ENCODE results near the gene PRTFDC1. TPM values are rescaled to one million over a fixed set of nuclear protein-coding genes. Genes with fewer than 3 reads are reported as not detected.

The PRTFDC1 gene
- total and polyA plus RNA-seq, 2 donors: 6.1 to 9.1 TPM

DNA sequence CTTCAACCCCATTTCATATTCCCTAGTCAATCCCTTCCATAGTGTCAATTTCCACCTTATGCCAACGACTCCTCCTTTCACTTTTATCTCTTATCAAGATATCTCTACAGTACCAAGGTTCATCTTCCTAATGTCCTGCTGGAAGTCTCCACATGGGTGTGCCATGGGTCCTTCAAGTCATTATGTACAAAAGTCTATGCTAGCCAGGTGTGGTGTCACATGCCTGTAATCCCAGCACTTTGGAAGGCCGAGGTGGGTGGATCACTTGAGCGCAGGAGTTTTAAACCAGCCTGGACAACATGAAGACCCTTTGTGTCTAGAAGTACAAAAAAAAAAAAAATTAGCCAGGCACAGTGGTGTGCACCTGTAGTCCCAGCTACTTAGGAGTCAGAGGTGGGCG, 47.6 kb downstream of the PRTFDC1 start:
- H3K4me1 ChIP-seq (ENCODE audit: control insufficient read depth in 2 of 2, insufficient read depth in 2 of 2, low read length in 2 of 2): no peaks in the 10 kb centered on the region
- H3K36me3 ChIP-seq (ENCODE audit: control insufficient read depth in 2 of 2, insufficient read depth in 2 of 2, low read length in 1 of 2): no peaks in the 10 kb centered on the region
- no peaks in the 10 kb centered on the region for H3K27me3 ChIP-seq (ENCODE audit: control insufficient read depth in 2 of 2, insufficient read depth in 1 of 2, low read length in 1 of 2)
- 97% methylated on average over 4 of the region's 4 CpGs for WGBS
- no peaks in the 10 kb centered on the region for H3K9me3 ChIP-seq (ENCODE audit: control insufficient read depth in 2 of 2, insufficient read depth in 1 of 2, low read length in 1 of 2)
- no peak overlapping the region for H3K4me3 ChIP-seq (ENCODE audit: low read length in 2 of 2)
- DNase-seq (ENCODE audit: low read depth in 6 of 9, low spot score in 9 of 9): no peak
- H3K27ac ChIP-seq (ENCODE audit: low read depth in 1 of 2, low read length in 1 of 2): no peak overlapping the region

DNA sequence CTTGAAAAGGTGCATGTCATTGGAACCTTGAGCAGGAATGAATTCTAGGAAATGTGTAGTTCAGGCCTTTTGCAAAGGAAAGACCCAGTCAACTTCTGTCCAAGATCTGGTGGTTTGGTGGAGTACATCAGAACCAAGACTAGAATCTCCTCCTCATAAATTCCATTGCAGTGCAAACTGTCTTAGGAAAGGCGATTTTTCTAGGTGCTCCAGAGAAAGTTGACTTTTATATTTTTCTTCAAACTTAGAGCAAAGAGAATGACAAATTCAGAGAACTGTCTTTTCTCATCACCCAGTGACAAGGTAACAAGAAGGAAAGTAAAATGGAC, 50.0 kb downstream of the PRTFDC1 start:
- DNase-seq (ENCODE audit: low read depth in 6 of 9, low spot score in 9 of 9): no peak
- H3K4me1 ChIP-seq (ENCODE audit: control insufficient read depth in 2 of 2, insufficient read depth in 2 of 2, low read length in 2 of 2): no peaks in the 10 kb centered on the region
- no peaks in the 10 kb centered on the region for H3K9me3 ChIP-seq (ENCODE audit: control insufficient read depth in 2 of 2, insufficient read depth in 1 of 2, low read length in 1 of 2)
- H3K27ac ChIP-seq (ENCODE audit: low read depth in 1 of 2, low read length in 1 of 2): no peak overlapping the region
- H3K36me3 ChIP-seq (ENCODE audit: control insufficient read depth in 2 of 2, insufficient read depth in 2 of 2, low read length in 1 of 2): no peaks in the 10 kb centered on the region
- H3K27me3 ChIP-seq (ENCODE audit: control insufficient read depth in 2 of 2, insufficient read depth in 1 of 2, low read length in 1 of 2): no peaks in the 10 kb centered on the region
- 97% methylated on average over 1 of the region's 1 CpG for WGBS
- no peak overlapping the region for H3K4me3 ChIP-seq (ENCODE audit: low read length in 2 of 2)

DNA sequence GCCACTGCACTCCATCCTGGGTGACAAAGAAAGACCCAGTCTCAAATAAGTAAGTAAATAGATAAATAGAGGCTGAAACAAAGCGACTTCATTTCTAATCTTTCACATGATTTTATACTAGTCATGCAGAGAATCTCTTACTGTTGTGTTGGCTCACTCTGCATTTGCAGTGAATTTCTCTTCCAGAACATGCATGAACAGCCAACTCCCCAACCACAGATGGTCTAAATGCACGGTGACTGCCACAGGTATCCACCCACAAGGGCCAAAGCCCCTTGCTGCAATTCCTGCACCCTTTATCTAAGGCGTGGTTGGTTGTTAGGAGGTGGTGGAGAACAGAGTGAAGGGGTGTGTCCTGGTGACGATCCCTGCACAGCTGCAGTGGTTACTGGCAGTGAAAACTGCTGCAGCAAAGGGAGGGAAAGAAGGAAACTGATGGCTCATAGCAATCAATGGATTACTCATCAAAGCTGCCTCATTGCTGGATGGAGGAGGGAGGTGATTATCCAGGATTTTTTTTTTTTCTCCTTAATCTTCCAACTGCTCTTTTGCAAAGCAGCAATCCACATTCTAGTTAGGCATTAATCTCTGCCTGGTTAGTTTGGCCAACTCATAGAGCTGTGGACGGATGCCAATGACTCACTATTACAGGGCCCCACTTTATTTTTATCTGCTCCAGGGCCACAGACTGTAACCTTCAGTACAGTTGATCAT, 50.6 kb downstream of the PRTFDC1 start:
- no peak overlapping the region for H3K27ac ChIP-seq (ENCODE audit: low read depth in 1 of 2, low read length in 1 of 2)

DNA sequence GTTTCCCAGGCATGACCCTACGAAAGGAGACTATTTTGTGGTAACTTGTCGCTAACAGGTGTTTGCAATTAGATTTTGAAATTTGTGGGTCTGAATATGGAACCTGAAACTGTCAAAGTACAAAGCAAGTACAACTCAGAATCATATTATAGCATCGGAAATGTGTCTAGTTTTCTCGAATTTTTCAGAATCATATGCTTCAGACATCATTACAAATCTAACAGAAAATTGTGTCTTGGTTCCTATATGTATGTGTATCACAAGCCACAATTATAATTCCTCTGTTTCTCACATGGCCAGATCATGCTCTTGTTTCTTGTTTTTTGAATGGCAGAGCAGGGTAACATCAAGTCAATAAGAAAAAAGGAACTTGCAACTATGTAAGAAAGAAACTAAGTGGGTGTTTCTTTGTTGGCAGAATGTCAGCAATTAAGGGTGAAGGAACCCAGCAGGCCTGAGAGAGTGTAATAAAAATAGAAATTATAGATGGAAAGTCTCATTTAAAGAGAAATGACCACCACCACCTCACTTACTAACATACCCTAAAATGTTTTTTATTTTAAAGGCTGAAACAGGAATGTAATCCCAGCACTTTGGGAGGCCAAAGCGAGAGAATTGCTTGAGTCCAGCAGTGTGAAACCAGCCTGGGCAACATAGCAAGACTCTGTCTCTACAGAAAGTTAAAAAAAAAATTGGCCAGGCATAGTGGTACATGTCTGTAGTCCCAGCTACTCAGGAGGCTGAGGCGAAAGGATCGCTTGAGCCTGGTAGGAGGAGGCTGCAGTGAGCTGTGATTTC, 51.3 kb downstream of the PRTFDC1 start:
- DNase-seq (ENCODE audit: low read depth in 6 of 9, low spot score in 9 of 9): no peak
- Histone ChIP-seq H3K27me3 (ENCODE audit: control insufficient read depth in 2 of 2, insufficient read depth in 1 of 2, low read length in 1 of 2) (no peaks in the 10 kb centered on the region), H3K4me1 (ENCODE audit: control insufficient read depth in 2 of 2, insufficient read depth in 2 of 2, low read length in 2 of 2) (no peaks in the 10 kb centered on the region), H3K27ac (ENCODE audit: low read depth in 1 of 2, low read length in 1 of 2) (no peak overlapping the region), H3K36me3 (ENCODE audit: control insufficient read depth in 2 of 2, insufficient read depth in 2 of 2, low read length in 1 of 2) (no peaks in the 10 kb centered on the region), H3K9me3 (ENCODE audit: control insufficient read depth in 2 of 2, insufficient read depth in 1 of 2, low read length in 1 of 2) (no peaks in the 10 kb centered on the region), H3K4me3 (ENCODE audit: low read length in 2 of 2) (no peak overlapping the region)
- WGBS: 86% methylated on average over 7 of the region's 7 CpGs

More for the DNA sequence above, 50.6 kb downstream of the PRTFDC1 start:
- Histone ChIP-seq H3K4me3 (ENCODE audit: low read length in 2 of 2) (no peak overlapping the region), H3K9me3 (ENCODE audit: control insufficient read depth in 2 of 2, insufficient read depth in 1 of 2, low read length in 1 of 2) (no peaks in the 10 kb centered on the region), H3K36me3 (ENCODE audit: control insufficient read depth in 2 of 2, insufficient read depth in 2 of 2, low read length in 1 of 2) (no peaks in the 10 kb centered on the region), H3K27me3 (ENCODE audit: control insufficient read depth in 2 of 2, insufficient read depth in 1 of 2, low read length in 1 of 2) (no peaks in the 10 kb centered on the region), H3K4me1 (ENCODE audit: control insufficient read depth in 2 of 2, insufficient read depth in 2 of 2, low read length in 2 of 2) (no peaks in the 10 kb centered on the region)
- no peak for DNase-seq (ENCODE audit: low read depth in 6 of 9, low spot score in 9 of 9)
- WGBS: 58% methylated on average over 5 of the region's 5 CpGs

DNA sequence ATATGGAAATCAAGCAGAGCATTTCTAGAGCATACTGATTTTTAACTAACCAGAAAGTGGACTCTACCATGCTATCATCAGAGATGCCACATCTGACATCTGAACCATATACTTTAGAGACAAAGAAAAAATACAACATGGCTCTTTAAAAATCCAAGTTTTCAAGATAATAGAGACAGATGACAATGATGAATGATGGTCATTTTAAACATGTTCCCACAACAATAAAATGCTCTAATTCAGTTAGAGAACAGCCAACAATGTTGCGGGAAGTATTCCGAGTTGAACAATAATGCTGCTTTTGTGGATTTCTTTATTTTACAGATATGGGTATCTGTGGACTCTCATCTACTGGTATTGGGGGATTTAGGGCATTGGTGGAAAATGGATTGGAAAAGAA, 52.8 kb downstream of the PRTFDC1 start:
- Histone ChIP-seq H3K27me3 (ENCODE audit: control insufficient read depth in 2 of 2, insufficient read depth in 1 of 2, low read length in 1 of 2) (no peaks in the 10 kb centered on the region), H3K36me3 (ENCODE audit: control insufficient read depth in 2 of 2, insufficient read depth in 2 of 2, low read length in 1 of 2) (no peaks in the 10 kb centered on the region), H3K4me1 (ENCODE audit: control insufficient read depth in 2 of 2, insufficient read depth in 2 of 2, low read length in 2 of 2) (no peaks in the 10 kb centered on the region), H3K9me3 (ENCODE audit: control insufficient read depth in 2 of 2, insufficient read depth in 1 of 2, low read length in 1 of 2) (no peaks in the 10 kb centered on the region), H3K4me3 (ENCODE audit: low read length in 2 of 2) (no peak overlapping the region), H3K27ac (ENCODE audit: low read depth in 1 of 2, low read length in 1 of 2) (no peak overlapping the region)
- no peak for DNase-seq (ENCODE audit: low read depth in 6 of 9, low spot score in 9 of 9)
- WGBS: 97% methylated on average over 2 of the region's 2 CpGs

DNA sequence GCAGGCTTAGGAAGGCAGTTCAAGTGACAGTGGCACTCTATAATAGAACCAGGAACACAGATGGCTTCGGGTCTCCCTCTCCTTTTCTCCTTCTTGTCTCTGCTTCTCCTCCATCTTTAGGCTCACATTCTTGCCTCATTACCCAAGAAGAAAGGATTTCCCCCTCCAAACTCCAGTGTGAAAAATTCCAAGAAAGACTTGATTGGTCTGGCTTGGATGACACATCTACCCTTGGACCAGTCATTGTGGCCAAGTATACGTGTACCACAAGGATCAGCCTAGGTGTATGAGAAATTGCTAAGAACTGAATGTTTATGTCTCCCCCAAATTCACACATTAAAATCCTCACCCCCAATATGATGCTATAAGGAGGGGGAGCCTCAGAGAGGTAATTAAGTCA, 53.9 kb downstream of the PRTFDC1 start:
- Histone ChIP-seq H3K4me1 (ENCODE audit: control insufficient read depth in 2 of 2, insufficient read depth in 2 of 2, low read length in 2 of 2) (no peaks in the 10 kb centered on the region), H3K9me3 (ENCODE audit: control insufficient read depth in 2 of 2, insufficient read depth in 1 of 2, low read length in 1 of 2) (no peaks in the 10 kb centered on the region), H3K4me3 (ENCODE audit: low read length in 2 of 2) (no peak overlapping the region), H3K27ac (ENCODE audit: low read depth in 1 of 2, low read length in 1 of 2) (no peak overlapping the region), H3K27me3 (ENCODE audit: control insufficient read depth in 2 of 2, insufficient read depth in 1 of 2, low read length in 1 of 2) (no peaks in the 10 kb centered on the region), H3K36me3 (ENCODE audit: control insufficient read depth in 2 of 2, insufficient read depth in 2 of 2, low read length in 1 of 2) (no peaks in the 10 kb centered on the region)
- WGBS: 98% methylated on average over 2 of the region's 2 CpGs
- DNase-seq (ENCODE audit: low read depth in 6 of 9, low spot score in 9 of 9): no peak

DNA sequence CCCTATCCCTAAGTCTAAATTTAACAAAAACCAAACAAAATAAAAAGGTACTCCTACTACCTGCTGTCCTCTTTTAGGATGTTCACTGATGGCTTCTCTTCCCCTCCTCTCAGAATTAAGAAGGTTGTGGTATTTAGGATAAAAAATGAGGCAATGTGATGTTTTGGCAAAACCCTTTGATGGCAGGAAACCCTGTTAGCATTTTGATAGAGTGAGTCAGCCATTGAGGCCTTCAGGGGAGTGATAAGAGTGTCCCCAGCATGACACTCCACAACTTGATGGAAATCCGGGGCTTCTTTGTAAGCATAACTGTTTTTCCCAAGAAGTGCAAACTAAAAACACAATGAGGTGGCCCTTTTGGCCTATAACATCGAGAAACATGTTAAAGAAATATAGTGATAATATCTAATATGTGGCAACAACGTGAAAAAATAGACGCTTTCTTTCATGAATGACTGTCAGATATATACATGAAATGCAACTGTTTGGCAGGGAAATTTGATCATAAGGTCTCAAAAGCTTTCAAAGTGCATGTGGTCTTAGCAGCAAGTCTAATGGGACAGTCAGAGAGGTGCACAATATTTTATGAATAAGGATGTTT, 55.0 kb downstream of the PRTFDC1 start:
- peak in 1 of 9 donors; percentile 25 for DNase-seq (ENCODE audit: low read depth in 6 of 9, low spot score in 9 of 9)
- no peak overlapping the region for H3K27ac ChIP-seq (ENCODE audit: low read depth in 1 of 2, low read length in 1 of 2)
- no peaks in the 10 kb centered on the region for H3K4me1 ChIP-seq (ENCODE audit: control insufficient read depth in 2 of 2, insufficient read depth in 2 of 2, low read length in 2 of 2)
- no peaks in the 10 kb centered on the region for H3K27me3 ChIP-seq (ENCODE audit: control insufficient read depth in 2 of 2, insufficient read depth in 1 of 2, low read length in 1 of 2)
- no peaks in the 10 kb centered on the region for H3K36me3 ChIP-seq (ENCODE audit: control insufficient read depth in 2 of 2, insufficient read depth in 2 of 2, low read length in 1 of 2)
- H3K4me3 ChIP-seq (ENCODE audit: low read length in 2 of 2): no peak overlapping the region
- 84% methylated on average over 4 of the region's 4 CpGs for WGBS
- H3K9me3 ChIP-seq (ENCODE audit: control insufficient read depth in 2 of 2, insufficient read depth in 1 of 2, low read length in 1 of 2): no peaks in the 10 kb centered on the region

DNA sequence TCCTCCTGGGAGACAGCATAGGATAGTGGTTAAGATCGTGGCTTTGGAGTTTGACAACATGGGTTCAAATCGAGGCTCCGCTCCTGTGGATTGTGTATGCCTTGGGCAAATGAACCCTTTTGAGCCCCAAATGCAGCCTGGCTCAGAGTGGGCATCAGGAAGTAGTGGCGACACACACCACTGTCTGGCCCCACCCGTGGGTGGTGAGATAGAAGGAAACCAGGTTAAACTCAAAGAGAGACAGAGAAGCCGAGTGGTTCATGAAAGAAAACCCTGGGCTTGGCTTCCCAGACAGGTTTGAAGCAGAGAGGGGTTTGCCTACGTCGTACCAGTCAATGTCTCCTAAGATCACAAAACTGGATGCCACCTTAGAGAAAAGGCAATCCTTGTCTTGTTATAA, 57.7 kb downstream of the PRTFDC1 start:
- WGBS: 85% methylated on average over 8 of the region's 8 CpGs
- Histone ChIP-seq H3K36me3 (ENCODE audit: control insufficient read depth in 2 of 2, insufficient read depth in 2 of 2, low read length in 1 of 2) (no peaks in the 10 kb centered on the region), H3K27me3 (ENCODE audit: control insufficient read depth in 2 of 2, insufficient read depth in 1 of 2, low read length in 1 of 2) (no peaks in the 10 kb centered on the region), H3K4me1 (ENCODE audit: control insufficient read depth in 2 of 2, insufficient read depth in 2 of 2, low read length in 2 of 2) (no peaks in the 10 kb centered on the region), H3K4me3 (ENCODE audit: low read length in 2 of 2) (no peak overlapping the region), H3K27ac (ENCODE audit: low read depth in 1 of 2, low read length in 1 of 2) (no peak overlapping the region), H3K9me3 (ENCODE audit: control insufficient read depth in 2 of 2, insufficient read depth in 1 of 2, low read length in 1 of 2) (no peaks in the 10 kb centered on the region)
- peak in 1 of 9 donors; percentile 26 for DNase-seq (ENCODE audit: low read depth in 6 of 9, low spot score in 9 of 9)

DNA sequence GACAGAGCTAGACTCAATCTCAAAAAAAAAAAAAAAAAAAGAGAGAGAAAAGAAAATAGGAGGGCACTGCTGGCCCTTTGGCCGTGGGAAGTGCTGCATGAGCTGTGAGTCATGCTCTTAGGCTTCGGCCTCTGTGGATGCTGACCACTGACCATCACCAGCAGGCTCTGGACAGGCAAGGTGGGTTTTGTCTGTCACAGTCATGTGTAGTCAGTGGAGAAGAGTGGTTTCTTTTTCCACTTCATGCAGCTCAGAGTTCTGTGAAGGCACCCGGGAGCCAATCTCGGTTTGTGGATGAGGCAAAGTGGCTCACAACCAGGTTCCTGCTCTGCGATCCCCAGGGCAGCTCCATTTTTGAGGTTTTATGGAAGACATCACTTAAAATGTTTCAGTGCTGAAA, 58.1 kb downstream of the PRTFDC1 start:
- 97% methylated on average over 5 of the region's 5 CpGs for WGBS
- H3K27me3 ChIP-seq (ENCODE audit: control insufficient read depth in 2 of 2, insufficient read depth in 1 of 2, low read length in 1 of 2): no peaks in the 10 kb centered on the region
- no peak overlapping the region for H3K4me3 ChIP-seq (ENCODE audit: low read length in 2 of 2)
- H3K36me3 ChIP-seq (ENCODE audit: control insufficient read depth in 2 of 2, insufficient read depth in 2 of 2, low read length in 1 of 2): no peaks in the 10 kb centered on the region
- no peak for DNase-seq (ENCODE audit: low read depth in 6 of 9, low spot score in 9 of 9)
- no peak overlapping the region for H3K27ac ChIP-seq (ENCODE audit: low read depth in 1 of 2, low read length in 1 of 2)
- no peaks in the 10 kb centered on the region for H3K9me3 ChIP-seq (ENCODE audit: control insufficient read depth in 2 of 2, insufficient read depth in 1 of 2, low read length in 1 of 2)
- no peaks in the 10 kb centered on the region for H3K4me1 ChIP-seq (ENCODE audit: control insufficient read depth in 2 of 2, insufficient read depth in 2 of 2, low read length in 2 of 2)

Measured in thymus (tissue), 11 donors.